HepG2 (cell line): Measurements from ENCODE around the gene ASTN2.

ENCODE experiments used
- TBP ChIP-seq: sonication (generic); formaldehyde crosslinking; IDR thresholded peaks from 2 replicates; pipeline ENCODE4 v1.5.0; 2020; ENCODE audit warnings: missing genetic modification reagents
- ZNF121 ChIP-seq: sonication (generic); formaldehyde crosslinking; IDR thresholded peaks from 2 replicates; pipeline ENCODE4 v1.5.0; 2020; ENCODE audit warnings: mild to moderate bottlenecking, missing genetic modification reagents
- TF ChIP-seq, protein P1 (sequence below): sonication (generic); formaldehyde crosslinking; IDR thresholded peaks from 2 replicates; pipeline ENCODE4 v1.5.0; 2020; ENCODE audit warnings: mild to moderate bottlenecking, missing genetic modification reagents, moderate library complexity
- TF ChIP-seq, protein P2 (sequence below): sonication (generic); formaldehyde crosslinking; IDR thresholded peaks from 2 replicates; pipeline ENCODE4 v1.5.1; 2020; ENCODE audit warnings: mild to moderate bottlenecking, missing genetic modification reagents, moderate library complexity
- TF ChIP-seq, protein P3 (sequence below): IDR thresholded peaks from 2 replicates; pipeline ENCODE4 v1.6.1; 2016; ENCODE audit warnings: missing compliant biosample characterization, missing genetic modification reagents, borderline replicate concordance

DNA sequence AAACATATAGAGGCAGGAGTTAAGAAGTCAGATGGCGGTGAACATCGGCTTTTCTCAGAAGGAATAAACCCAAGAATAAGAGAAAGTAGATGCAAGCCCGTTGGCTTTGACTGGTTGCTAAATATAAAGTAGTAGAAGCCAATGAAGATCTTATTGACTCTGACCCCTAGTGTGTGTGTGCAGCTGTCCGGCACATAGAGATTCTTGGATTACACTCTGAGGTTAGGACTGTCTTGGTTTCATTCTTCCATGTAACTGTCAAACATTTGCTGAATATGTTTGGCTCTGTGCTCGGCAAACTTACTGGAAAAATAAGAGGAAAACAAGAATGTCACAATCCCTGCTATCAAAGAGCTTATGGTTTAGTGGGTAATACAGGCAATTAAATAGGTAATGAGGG lies 54.9 kb downstream of the ASTN2 start:
- no peak for TF ChIP-seq TBP (CRISPR knock-in tag)
- TF ChIP-seq, protein P1, sequence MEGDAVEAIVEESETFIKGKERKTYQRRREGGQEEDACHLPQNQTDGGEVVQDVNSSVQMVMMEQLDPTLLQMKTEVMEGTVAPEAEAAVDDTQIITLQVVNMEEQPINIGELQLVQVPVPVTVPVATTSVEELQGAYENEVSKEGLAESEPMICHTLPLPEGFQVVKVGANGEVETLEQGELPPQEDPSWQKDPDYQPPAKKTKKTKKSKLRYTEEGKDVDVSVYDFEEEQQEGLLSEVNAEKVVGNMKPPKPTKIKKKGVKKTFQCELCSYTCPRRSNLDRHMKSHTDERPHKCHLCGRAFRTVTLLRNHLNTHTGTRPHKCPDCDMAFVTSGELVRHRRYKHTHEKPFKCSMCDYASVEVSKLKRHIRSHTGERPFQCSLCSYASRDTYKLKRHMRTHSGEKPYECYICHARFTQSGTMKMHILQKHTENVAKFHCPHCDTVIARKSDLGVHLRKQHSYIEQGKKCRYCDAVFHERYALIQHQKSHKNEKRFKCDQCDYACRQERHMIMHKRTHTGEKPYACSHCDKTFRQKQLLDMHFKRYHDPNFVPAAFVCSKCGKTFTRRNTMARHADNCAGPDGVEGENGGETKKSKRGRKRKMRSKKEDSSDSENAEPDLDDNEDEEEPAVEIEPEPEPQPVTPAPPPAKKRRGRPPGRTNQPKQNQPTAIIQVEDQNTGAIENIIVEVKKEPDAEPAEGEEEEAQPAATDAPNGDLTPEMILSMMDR (CRISPR knock-in tag), result no peak
- TF ChIP-seq, protein P2, sequence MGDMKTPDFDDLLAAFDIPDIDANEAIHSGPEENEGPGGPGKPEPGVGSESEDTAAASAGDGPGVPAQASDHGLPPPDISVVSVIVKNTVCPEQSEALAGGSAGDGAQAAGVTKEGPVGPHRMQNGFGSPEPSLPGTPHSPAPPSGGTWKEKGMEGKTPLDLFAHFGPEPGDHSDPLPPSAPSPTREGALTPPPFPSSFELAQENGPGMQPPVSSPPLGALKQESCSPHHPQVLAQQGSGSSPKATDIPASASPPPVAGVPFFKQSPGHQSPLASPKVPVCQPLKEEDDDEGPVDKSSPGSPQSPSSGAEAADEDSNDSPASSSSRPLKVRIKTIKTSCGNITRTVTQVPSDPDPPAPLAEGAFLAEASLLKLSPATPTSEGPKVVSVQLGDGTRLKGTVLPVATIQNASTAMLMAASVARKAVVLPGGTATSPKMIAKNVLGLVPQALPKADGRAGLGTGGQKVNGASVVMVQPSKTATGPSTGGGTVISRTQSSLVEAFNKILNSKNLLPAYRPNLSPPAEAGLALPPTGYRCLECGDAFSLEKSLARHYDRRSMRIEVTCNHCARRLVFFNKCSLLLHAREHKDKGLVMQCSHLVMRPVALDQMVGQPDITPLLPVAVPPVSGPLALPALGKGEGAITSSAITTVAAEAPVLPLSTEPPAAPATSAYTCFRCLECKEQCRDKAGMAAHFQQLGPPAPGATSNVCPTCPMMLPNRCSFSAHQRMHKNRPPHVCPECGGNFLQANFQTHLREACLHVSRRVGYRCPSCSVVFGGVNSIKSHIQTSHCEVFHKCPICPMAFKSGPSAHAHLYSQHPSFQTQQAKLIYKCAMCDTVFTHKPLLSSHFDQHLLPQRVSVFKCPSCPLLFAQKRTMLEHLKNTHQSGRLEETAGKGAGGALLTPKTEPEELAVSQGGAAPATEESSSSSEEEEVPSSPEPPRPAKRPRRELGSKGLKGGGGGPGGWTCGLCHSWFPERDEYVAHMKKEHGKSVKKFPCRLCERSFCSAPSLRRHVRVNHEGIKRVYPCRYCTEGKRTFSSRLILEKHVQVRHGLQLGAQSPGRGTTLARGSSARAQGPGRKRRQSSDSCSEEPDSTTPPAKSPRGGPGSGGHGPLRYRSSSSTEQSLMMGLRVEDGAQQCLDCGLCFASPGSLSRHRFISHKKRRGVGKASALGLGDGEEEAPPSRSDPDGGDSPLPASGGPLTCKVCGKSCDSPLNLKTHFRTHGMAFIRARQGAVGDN (CRISPR knock-in tag), result no peak
- TF ChIP-seq, protein P3, sequence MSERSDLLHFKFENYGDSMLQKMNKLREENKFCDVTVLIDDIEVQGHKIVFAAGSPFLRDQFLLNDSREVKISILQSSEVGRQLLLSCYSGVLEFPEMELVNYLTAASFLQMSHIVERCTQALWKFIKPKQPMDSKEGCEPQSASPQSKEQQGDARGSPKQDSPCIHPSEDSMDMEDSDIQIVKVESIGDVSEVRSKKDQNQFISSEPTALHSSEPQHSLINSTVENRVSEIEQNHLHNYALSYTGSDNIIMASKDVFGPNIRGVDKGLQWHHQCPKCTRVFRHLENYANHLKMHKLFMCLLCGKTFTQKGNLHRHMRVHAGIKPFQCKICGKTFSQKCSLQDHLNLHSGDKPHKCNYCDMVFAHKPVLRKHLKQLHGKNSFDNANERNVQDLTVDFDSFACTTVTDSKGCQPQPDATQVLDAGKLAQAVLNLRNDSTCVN (CRISPR knock-in tag), result no peak
- TF ChIP-seq ZNF121 (CRISPR knock-in tag), result no peak
